Natural killer cell (primary cell): Measurements from ENCODE around the gene HPDL. TPM values are rescaled to one million over a fixed set of nuclear protein-coding genes. Genes with fewer than 3 reads are reported as not detected.

Experiments used
- ATAC-seq, 3 donors: fragments of 150-1000 bp in 2 of 3; fragments of 200-7000 bp in 1 of 3; cut with Tn5 transposase; 1 replicate in 1 of 3; 2 replicates in 2 of 3; pipeline ENCODE4 v1.10.0; 2021; ENCODE audit warnings: mild to moderate bottlenecking in 2 of 3, moderate library complexity in 2 of 3
- DNase-seq, 2 donors: peaks; one replicate each; pipeline versions ENCODE4 v3.0.0 to v3.0.0-alpha.2; 2013 to 2021; ENCODE audit warnings: mixed read lengths in 1 of 2
- H3K27ac ChIP-seq: one replicate; pipeline ENCODE4 v1.5.1; 2013; ENCODE audit warnings: mild to moderate bottlenecking, low read length
- H3K27me3 ChIP-seq: one replicate; pipeline ENCODE4 v1.6.1; 2013; ENCODE audit warnings: low read length; ENCODE audit not compliant: control insufficient read depth, insufficient read depth
- H3K36me3 ChIP-seq: one replicate; pipeline ENCODE4 v1.6.1; 2013; ENCODE audit warnings: low read length; ENCODE audit not compliant: control insufficient read depth, insufficient read depth
- H3K4me1 ChIP-seq: one replicate; pipeline ENCODE4 v1.6.1; 2013; ENCODE audit warnings: low read length; ENCODE audit not compliant: control insufficient read depth, insufficient read depth
- H3K4me3 ChIP-seq: one replicate; pipeline ENCODE4 v1.5.1; 2013; ENCODE audit warnings: low read length
- H3K9me3 ChIP-seq: one replicate; pipeline ENCODE4 v1.6.1; 2013; ENCODE audit warnings: low read length; ENCODE audit not compliant: control insufficient read depth, insufficient read depth
- H3K27ac Mint-ChIP-seq, 2 donors: one replicate each; pipeline ENCODE4 v1.8.0; 2022; ENCODE audit warnings: mild to moderate bottlenecking in 2 of 2, mixed read lengths in 2 of 2, moderate library complexity in 1 of 2
- H3K27me3 Mint-ChIP-seq, 2 donors: one replicate each; pipeline ENCODE4 v1.8.0; 2022; ENCODE audit warnings: low read depth in 2 of 2, mixed read lengths in 2 of 2
- H3K36me3 Mint-ChIP-seq: one replicate; pipeline ENCODE4 v1.8.0; 2022; ENCODE audit warnings: mixed read lengths
- H3K4me1 Mint-ChIP-seq, 2 donors: one replicate each; pipeline ENCODE4 v1.8.0; 2022; ENCODE audit warnings: mixed read lengths in 2 of 2
- H3K4me3 Mint-ChIP-seq: one replicate; pipeline ENCODE4 v1.8.0; 2022; ENCODE audit warnings: mild to moderate bottlenecking, moderate library complexity, mixed read lengths
- H3K9me3 Mint-ChIP-seq, 2 donors: one replicate each; pipeline ENCODE4 v1.8.0; 2022; ENCODE audit warnings: mixed read lengths in 2 of 2
- CTCF ChIP-seq: fragments of 200-600 bp; IDR thresholded peaks from one replicate; pipeline ENCODE4 v1.8.0; 2022; ENCODE audit warnings: antibody characterized with exemption
- WGBS: methylation state at CpG from one replicate; pipeline ENCODE4 v1.1.7; 2013; ENCODE audit warnings: missing lambda C conversion rate; ENCODE audit not compliant: insufficient coverage; 5-methylcytosine and 5-hydroxymethylcytosine counted together
- intact Hi-C: fragments of 100-400 bp; cut with micrococcal nuclease; formaldehyde crosslinking; loops from one replicate; pipeline ENCODE4 v1.14.2; 2022
- total RNA-seq, 4 donors: library from RNA; stranded (reverse); fragments of 120-200 nt in 1 of 4; gene quantifications; one replicate each; pipeline versions ENCODE4 v1.2.3 to v1.2.4, GENCODE V29; 2013 to 2022

The HPDL gene
- total RNA-seq, 3 donors from 2014 or later (not counting 1 experiment from before 2014, with no cell fraction given): 0.38 to 0.45 TPM; not detected in 1

GRCh38 chr1:45331436-45332345 is 5.0 kb downstream of the HPDL start:
- no peak overlapping the region for H3K27ac ChIP-seq
- Mint-ChIP-seq H3K36me3 (no peaks in the 10 kb centered on the region), H3K27ac (no peak overlapping the region), H3K9me3 (no peaks in the 10 kb centered on the region), H3K4me3 (no peak overlapping the region), H3K4me1 (peaks cover 8 to 13% of the 10 kb centered on the region in 2 donors), H3K27me3 (no peaks in the 10 kb centered on the region)
- DNase-seq (no peak), ATAC-seq (no peak)
- intact Hi-C loops: no loop called here
- TF ChIP-seq CTCF: no peak
- 95% methylated on average over 18 of the region's 18 CpGs for WGBS
- no peak overlapping the region for H3K4me3 ChIP-seq
- no peaks in the 10 kb centered on the region for H3K27me3 ChIP-seq
- H3K4me1 ChIP-seq: peaks cover 15% of the 10 kb centered on the region
- no peaks in the 10 kb centered on the region for H3K9me3 ChIP-seq
- peaks cover 26% of the 10 kb centered on the region for H3K36me3 ChIP-seq

GRCh38 chr1:45332346-45332720 is 5.6 kb downstream of the HPDL start:
- no peak overlapping the region for H3K27ac ChIP-seq
- H3K36me3 Mint-ChIP-seq: no peaks in the 10 kb centered on the region
- no peaks in the 10 kb centered on the region for H3K27me3 Mint-ChIP-seq
- H3K4me3 ChIP-seq: no peak overlapping the region
- H3K36me3 ChIP-seq: peaks cover 26% of the 10 kb centered on the region
- 98% methylated on average over 10 of the region's 10 CpGs for WGBS
- no peak for ATAC-seq
- no peak overlapping the region for H3K4me3 Mint-ChIP-seq
- H3K27ac Mint-ChIP-seq: no peak overlapping the region
- H3K9me3 Mint-ChIP-seq: no peaks in the 10 kb centered on the region
- intact Hi-C loops: no loop called here
- DNase-seq: no peak
- TF ChIP-seq CTCF: no peak
- H3K4me1 ChIP-seq: peaks cover 9% of the 10 kb centered on the region
- H3K4me1 Mint-ChIP-seq: peaks cover 8 to 13% of the 10 kb centered on the region in 2 donors
- H3K27me3 ChIP-seq: no peaks in the 10 kb centered on the region
- H3K9me3 ChIP-seq: no peaks in the 10 kb centered on the region

- Histone ChIP-seq H3K27ac (no peak overlapping the region), H3K4me3 (no peak overlapping the region), H3K27me3 (no peaks in the 10 kb centered on the region), H3K36me3 (peaks cover 26% of the 10 kb centered on the region), H3K9me3 (no peaks in the 10 kb centered on the region), H3K4me1 (peaks cover 15% of the 10 kb centered on the region)
- Mint-ChIP-seq H3K27ac (peak overlapping the region in 1 of 2 donors; percentile 74), H3K9me3 (no peaks in the 10 kb centered on the region), H3K36me3 (no peaks in the 10 kb centered on the region), H3K4me3 (no peak overlapping the region), H3K27me3 (no peaks in the 10 kb centered on the region), H3K4me1 (peaks cover 30 to 34% of the 10 kb centered on the region in 2 donors)
- DNase-seq: no peak
- intact Hi-C loops: loop anchor here (5.0 kb wide), 1 partner anchor 248 kb away; the partner anchor contains the start of gene NASP
- WGBS: 62% methylated on average over 8 of the region's 9 CpGs
- ATAC-seq: no peak
- no peak for TF ChIP-seq CTCF
These were observed 7.9 kb downstream of the HPDL start for GRCh38 chr1:45334308-45335245.
